GM21737 (cell line): ENCODE results near the gene CIART.
"Not testable (repeated sequence)": the region's sequence is repeated elsewhere in the genome, so short reads cannot be mapped to it uniquely, and the experiment has no call there.

Experiments
- ATAC-seq: cut with Tn5 transposase; IDR thresholded peaks from one replicate; pipeline ENCODE4 v1.9.1; 2021; ENCODE audit warnings: mild to moderate bottlenecking, moderate library complexity; ENCODE audit not compliant: unreplicated experiment

CIART gene

DNA sequence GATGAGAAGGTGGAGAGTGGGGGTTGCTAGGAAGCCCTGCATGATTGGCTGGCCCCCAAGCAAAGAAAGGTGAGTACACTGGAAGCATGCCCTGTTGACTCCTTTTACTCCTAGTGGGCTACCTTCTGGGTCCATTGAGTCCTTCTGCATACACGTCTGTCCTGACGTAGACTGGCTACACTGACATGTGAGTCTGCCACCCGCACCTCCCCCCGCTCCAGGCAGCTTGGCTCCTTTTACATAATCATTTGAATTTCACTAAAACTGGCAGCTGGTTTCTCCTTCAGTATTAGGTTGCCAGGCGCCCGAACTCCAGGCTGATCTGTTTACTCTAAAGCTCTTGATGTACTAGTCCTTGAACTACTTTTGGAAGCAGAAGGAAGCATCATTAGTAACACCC is 20.0 kb downstream of the CIART start:
- no peak for ATAC-seq

DNA sequence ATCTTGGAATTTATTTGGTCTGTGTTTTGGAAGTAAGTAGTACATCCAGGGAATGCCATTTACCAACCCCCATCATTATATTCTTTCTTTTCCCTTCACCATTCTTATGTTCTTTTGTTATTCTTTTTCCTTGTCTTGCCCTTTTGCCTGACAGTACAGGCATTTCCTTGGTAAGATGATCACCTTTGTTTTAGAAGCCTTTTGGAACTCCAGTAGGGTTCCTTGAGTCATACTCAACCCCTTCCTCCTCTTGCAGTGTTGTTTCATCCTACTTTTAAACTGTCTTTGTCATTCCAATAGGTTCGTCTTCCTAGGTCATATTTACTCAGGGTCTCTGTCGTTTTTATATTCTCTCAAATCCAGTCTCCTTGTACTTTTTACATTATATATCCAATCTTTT is 20.5 kb downstream of the CIART start:
- no peak for ATAC-seq

DNA sequence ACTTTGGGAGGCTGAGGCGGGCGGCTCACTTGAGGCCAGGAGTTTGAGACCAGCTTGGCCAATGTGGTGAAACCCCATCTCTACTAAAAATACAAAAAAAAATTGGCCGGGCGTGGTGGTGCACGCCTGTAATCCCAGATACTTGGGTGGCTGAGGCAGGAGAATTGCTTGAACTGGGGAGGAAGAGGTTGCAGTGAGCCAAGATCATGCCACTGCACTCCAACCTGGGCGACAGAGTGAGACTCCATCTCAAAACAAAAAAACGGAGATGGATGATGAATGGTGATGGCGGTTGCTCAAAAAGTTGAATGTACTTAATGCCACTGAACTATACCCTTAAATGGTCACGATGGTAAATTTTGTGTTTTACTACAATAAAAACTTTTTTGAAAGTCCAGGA is 26.2 kb downstream of the CIART start:
- ATAC-seq = not testable (repeated sequence)

DNA sequence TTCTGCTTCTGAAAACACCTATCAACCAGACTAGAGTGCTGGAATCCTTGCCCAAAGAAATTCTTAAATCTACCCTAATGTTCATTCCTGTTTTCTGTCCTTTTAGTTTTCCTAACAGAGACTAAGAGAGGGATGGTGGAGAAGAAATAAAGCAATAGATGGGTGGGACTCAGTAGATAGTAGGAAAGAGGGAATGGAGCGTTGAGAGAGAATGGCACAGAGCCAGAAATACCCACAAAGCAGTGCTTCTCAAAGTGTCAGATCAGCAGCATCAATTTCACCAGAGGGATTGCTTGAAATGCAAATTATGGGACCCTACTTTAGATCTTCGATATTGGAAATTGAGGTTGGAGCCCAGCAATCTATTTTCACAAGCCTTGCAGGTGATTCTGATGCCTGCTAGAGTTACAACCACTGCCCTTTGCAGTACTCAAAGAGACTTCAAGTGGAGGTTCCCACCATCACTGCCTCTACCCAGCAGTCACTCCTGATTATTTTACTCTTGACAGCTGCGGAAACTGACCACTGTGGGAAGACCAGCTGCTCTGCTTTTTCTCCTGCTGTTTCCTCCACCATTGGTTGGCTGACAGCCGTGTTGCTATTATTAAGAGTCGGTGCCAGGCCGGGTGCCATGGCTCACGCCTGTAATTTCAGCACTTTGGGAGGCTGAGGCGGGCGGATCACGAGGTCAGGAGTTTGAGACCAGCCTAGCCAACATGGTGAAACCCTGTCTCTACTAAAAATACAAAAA is 27.6 kb downstream of the CIART start:
- ATAC-seq = no peak

DNA sequence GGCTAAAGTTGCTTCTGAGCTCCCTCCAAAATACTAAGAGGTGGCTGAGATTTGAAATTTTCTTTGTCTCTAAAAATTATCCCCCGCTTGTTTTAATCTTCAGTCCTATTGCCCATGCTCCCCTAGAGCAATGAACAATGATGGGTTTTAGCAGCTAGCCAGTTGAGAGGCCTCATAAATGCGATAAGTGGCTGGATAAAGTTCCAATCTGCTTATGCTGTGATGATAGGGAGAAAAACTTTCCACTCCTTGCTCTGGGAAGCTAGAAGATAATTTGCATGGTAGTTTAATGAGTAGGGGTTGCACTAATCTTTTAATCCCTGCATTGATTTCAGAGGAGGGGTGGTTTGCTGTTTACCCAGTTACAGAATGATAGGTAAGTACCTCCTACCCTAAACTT is 29.4 kb downstream of the CIART start:
- no peak for ATAC-seq

DNA sequence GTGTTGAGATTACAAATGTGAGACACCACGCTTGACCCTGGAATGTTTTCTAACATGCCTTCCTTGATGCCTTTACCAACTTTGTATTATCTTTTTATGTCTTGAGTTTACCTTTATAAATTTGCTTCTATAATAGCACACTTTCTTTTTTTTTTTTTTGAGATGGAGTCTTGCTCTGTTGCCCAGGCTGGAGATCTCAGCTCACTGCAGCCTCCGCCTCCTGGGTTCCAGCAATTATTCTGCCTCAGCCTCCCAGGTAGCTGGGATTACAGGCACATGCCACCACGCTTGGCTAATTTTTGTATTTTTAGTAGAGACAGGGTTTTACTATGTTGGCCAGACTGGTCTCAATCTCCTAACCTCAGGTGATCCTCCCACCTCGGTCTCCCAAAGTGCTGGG is 32.3 kb downstream of the CIART start:
- not testable (repeated sequence) for ATAC-seq

DNA sequence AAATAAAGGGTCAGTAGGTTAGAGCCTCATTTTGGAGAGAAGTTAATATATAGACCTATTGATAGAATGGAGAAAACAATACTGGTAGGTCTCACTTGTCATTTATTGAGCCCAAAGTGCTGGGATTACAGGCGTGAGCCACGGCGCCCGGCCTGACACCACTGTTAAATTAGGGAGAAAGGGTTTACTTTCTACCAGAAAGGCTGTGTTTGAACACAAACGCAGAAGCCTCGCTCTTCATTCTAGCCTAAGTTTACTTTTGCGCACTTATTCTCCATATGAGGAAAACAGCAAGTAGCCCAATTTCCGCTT is 38.3 kb downstream of the CIART start:
- no peak for ATAC-seq

DNA sequence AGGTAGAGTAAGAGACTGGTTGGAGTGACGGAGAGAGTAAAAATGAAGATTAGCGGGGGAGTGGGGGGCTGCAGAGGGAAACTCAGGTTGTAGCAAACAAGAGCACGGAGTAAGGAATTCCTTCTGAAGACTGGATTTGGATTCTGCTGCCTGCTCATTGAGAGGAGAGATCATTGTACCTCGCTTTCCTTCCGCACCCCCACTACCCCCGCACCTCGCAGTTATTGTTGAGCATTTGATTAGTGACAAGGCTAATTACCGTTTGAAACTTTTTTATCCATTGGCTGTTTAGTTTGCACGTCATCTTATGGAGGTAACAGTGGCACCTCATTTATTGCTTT is 39.4 kb downstream of the CIART start:
- no peak for ATAC-seq

DNA sequence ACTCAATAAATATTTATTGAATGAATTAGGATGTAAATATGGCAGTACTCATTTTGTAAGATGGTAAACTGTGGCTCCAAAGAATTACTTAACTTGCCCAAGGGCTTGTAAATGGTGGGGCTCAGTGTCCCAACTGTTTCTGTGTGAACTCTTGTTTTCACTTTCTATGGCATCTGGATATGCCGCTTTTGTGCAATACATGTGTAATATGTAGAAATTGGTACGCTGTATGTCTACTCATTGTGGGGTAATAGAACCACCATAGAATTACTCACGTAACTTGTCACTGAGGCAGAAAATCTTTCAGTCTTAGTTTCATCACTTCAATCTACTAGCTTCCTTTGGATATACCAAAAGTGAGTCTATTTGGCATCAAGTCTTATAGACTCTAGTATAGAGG is 40.0 kb downstream of the CIART start:
- no peak for ATAC-seq

DNA sequence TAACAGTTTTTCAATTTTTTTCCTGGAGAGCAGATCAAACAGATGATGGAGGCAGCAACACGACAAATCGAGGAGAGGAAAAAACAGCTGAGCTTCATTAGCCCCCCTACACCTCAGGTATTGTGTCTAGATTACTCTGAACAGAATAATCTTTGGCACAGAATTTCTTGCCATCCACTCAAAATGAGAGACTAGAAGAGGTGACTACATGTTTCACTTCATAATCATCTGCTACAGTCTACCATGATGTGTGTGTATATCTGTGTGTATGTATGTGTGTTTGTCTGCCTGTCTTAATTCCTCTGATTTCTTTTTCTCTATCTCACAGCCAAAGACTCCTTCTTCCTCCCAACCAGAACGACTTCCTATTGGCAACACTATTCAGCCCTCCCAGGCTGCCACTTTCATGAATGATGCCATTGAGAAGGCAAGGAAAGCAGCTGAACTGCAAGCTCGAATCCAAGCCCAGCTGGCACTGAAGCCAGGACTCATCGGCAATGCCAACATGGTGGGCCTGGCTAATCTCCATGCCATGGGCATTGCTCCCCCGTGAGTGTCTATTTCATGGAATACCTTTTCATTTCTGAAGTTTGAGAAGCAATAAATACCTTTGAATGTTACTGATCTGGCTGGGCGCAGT is 50.4 kb downstream of the CIART start:
- no peak for ATAC-seq
